Peyer's patch (tissue), 4 donors: ENCODE measurements around the gene VPS45. TPM values are rescaled to one million over a fixed set of nuclear protein-coding genes. Genes with fewer than 3 reads are reported as not detected.

Source experiments
- DNase-seq, 3 donors: peaks; one replicate each; pipeline ENCODE4 v3.0.0-alpha.2; 2017 to 2019
- H3K27ac ChIP-seq, 4 donors: fragments of 200-600 bp; sonication (generic); one replicate each; pipeline ENCODE4 v1.5.1; 2016 to 2019
- H3K27me3 ChIP-seq, 2 donors: fragments of 200-600 bp; sonication (generic); one replicate each; pipeline ENCODE4 v1.5.1; 2019
- H3K36me3 ChIP-seq, 3 donors: fragments of 200-600 bp; sonication (generic); one replicate each; pipeline ENCODE4 v1.5.1; 2016 to 2019
- H3K4me1 ChIP-seq, 4 donors: fragments of 200-600 bp; sonication (generic); one replicate each; pipeline ENCODE4 v1.5.1; 2016 to 2019
- H3K4me3 ChIP-seq, 4 donors: fragments of 200-600 bp; sonication (generic); 1 replicate in 3 of 4; 2 replicates in 1 of 4; pipeline ENCODE4 v1.5.1; 2016 to 2019; ENCODE audit warnings: mild to moderate bottlenecking in 1 of 4
- H3K9me3 ChIP-seq, 4 donors: fragments of 200-600 bp; sonication (generic); one replicate each; pipeline ENCODE4 v1.5.1; 2016 to 2019; ENCODE audit warnings: mild to moderate bottlenecking in 1 of 4
- CTCF ChIP-seq, 6 experiments: fragments of 450-650 bp in 4 of 6; fragments of 200-600 bp in 2 of 6; sonication (generic) in 1 of 6; IDR thresholded peaks; one replicate each; pipeline ENCODE4 v1.5.1; 2017 to 2019; ENCODE audit warnings: antibody characterized with exemption in 6 of 6, mild to moderate bottlenecking in 3 of 6, moderate library complexity in 1 of 6
- POLR2A ChIP-seq, 2 donors: fragments of 450-650 bp; IDR thresholded peaks; one replicate each; pipeline ENCODE4 v1.5.1; 2017; ENCODE audit warnings: antibody characterized with exemption in 2 of 2, mild to moderate bottlenecking in 2 of 2, moderate library complexity in 2 of 2
- total RNA-seq, 4 donors: library from RNA; depleted of rRNA; stranded (reverse); fragments of >200 nt; gene quantifications; one replicate each; pipeline ENCODE4 v1.1.0, GENCODE V29; 2016

VPS45 gene, protein sequence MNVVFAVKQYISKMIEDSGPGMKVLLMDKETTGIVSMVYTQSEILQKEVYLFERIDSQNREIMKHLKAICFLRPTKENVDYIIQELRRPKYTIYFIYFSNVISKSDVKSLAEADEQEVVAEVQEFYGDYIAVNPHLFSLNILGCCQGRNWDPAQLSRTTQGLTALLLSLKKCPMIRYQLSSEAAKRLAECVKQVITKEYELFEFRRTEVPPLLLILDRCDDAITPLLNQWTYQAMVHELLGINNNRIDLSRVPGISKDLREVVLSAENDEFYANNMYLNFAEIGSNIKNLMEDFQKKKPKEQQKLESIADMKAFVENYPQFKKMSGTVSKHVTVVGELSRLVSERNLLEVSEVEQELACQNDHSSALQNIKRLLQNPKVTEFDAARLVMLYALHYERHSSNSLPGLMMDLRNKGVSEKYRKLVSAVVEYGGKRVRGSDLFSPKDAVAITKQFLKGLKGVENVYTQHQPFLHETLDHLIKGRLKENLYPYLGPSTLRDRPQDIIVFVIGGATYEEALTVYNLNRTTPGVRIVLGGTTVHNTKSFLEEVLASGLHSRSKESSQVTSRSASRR
- total RNA-seq = 10 to 100 TPM; 36.1 to 70.1 (median 42.0) TPM

GRCh38 chr1:150067184-150068108, at the start of gene VPS45:
Gene VPS45, plus strand, starts transcription at chr1:150067776. Its CDS starts 82 bp downstream, at chr1:150067858.
- peak; percentile 83 to 94 (median 89) for DNase-seq
- peak in 3 of 6 experiments; percentile 20 to 30 (median 29) for TF ChIP-seq CTCF (IDR thresholded peaks at IDR 0.05)
- TF ChIP-seq POLR2A (IDR thresholded peaks at IDR 0.05) = peak; percentile 33 to 59
- peak within 1 kb of the TSS; percentile 82 to 94 (median 86) for H3K27ac ChIP-seq
- H3K9me3 ChIP-seq = no peaks in the 10 kb centered on the region
- no peaks in the 10 kb centered on the region for H3K36me3 ChIP-seq
- peaks cover 0 to 10% (median 0%) of the 10 kb centered on the region in 4 donors for H3K4me1 ChIP-seq
- peak within 1 kb of the TSS; percentile 61 to 85 (median 66) for H3K4me3 ChIP-seq
- no peaks in the 10 kb centered on the region for H3K27me3 ChIP-seq

- Histone ChIP-seq H3K4me3 (no peak overlapping the region), H3K4me1 (peaks cover 0 to 7% (median 2%) of the 10 kb centered on the region in 4 donors), H3K27me3 (no peaks in the 10 kb centered on the region), H3K27ac (no peak overlapping the region), H3K9me3 (no peaks in the 10 kb centered on the region), H3K36me3 (no peaks in the 10 kb centered on the region)
- TF ChIP-seq POLR2A (IDR thresholded peaks at IDR 0.05) (no peak), CTCF (IDR thresholded peaks at IDR 0.05) (no peak)
- no peak for DNase-seq
These were observed 49.4 kb upstream of the VPS45 start for GRCh38 chr1:150018165-150018564.

DNA sequence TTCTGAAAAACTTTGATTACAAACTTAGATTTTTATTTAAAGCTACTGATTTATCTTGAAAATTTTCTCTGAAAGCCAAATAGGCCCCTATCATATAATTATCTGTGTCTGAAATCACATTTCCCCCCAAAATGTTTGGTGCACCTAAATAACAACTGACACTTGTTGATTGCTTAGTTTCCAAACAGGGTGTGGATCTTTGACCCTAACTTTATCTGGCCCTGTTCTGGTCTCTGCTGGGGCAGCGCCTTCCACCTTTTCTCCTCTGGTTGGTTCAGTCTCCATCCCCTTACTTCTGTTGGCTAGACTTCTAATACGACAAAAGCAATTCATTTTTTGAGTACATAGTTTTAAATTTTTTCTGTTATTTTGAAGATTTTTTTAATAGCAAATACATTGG, 46.9 kb upstream of the VPS45 start:
- Histone ChIP-seq H3K4me1 (peaks cover 0 to 7% (median 2%) of the 10 kb centered on the region in 4 donors), H3K9me3 (no peaks in the 10 kb centered on the region), H3K4me3 (no peak overlapping the region), H3K36me3 (no peaks in the 10 kb centered on the region), H3K27me3 (no peaks in the 10 kb centered on the region), H3K27ac (peak overlapping the region in 3 of 4 donors; percentile 19 to 88 (median 57))
- TF ChIP-seq CTCF (IDR thresholded peaks at IDR 0.05) = no peak
- no peak for TF ChIP-seq POLR2A (IDR thresholded peaks at IDR 0.05)
- no peak for DNase-seq

DNA sequence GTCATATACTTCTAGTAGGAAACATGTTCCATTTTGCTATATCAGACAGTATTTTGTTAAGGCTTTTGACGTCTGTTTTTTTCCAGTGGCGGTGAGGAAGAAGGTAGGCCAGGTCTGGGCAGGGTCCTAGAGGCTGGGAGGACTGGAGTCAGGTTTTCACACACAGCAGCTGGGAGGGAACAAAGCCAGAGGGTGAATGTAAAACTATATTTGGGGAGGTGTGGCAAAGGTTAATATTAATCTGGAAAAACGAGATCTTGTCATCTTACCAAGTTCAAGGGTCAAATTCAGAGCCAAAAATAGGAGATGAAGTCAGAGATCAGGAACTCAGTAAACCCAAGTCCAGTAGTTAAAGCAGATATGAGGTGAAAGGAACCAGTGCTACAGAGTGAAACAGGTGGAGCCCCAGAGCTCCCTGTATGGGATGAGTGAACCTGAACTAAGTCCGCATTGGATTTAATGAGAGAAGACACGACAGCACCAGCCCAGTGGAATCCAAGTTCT, 46.3 kb upstream of the VPS45 start:
- peak overlapping the region in 3 of 4 donors; percentile 19 to 88 (median 57) for H3K27ac ChIP-seq
- peaks cover 0 to 7% (median 2%) of the 10 kb centered on the region in 4 donors for H3K4me1 ChIP-seq
- DNase-seq = peak in 1 of 3 donors; percentile 75
- H3K27me3 ChIP-seq = no peaks in the 10 kb centered on the region
- no peaks in the 10 kb centered on the region for H3K36me3 ChIP-seq
- TF ChIP-seq POLR2A (IDR thresholded peaks at IDR 0.05) (peak in 1 of 2 donors; percentile 64), CTCF (IDR thresholded peaks at IDR 0.05) (no peak)
- H3K4me3 ChIP-seq = no peak overlapping the region
- no peaks in the 10 kb centered on the region for H3K9me3 ChIP-seq

- no peak for TF ChIP-seq POLR2A (IDR thresholded peaks at IDR 0.05)
- peak in 1 of 6 experiments; percentile 11 for TF ChIP-seq CTCF (IDR thresholded peaks at IDR 0.05)
- Histone ChIP-seq H3K27me3 (no peaks in the 10 kb centered on the region), H3K36me3 (no peaks in the 10 kb centered on the region), H3K27ac (peak overlapping the region in 1 of 4 donors; percentile 88), H3K9me3 (no peaks in the 10 kb centered on the region), H3K4me3 (no peak overlapping the region), H3K4me1 (peaks cover 0 to 7% (median under 1%) of the 10 kb centered on the region in 4 donors)
- no peak for DNase-seq
These were observed 45.2 kb upstream of the VPS45 start for GRCh38 chr1:150022357-150022756.
